HL-60 (cell line): Measurements from ENCODE around the gene NKAIN1.

Experiments
- GABPA ChIP-seq: IDR thresholded peaks from 2 replicates; pipeline ENCODE4 v1.6.1; 2012; ENCODE audit warnings: low read depth
- TF ChIP-seq, protein P1 (sequence below): IDR thresholded peaks from one replicate; pipeline ENCODE4 v1.5.1; 2011; ENCODE audit warnings: low read length, control low read depth, inconsistent platforms; ENCODE audit not compliant: insufficient read depth
- TF ChIP-seq, protein P2 (sequence below): IDR thresholded peaks from 2 replicates; pipeline ENCODE4 v1.6.1; 2012; ENCODE audit warnings: low read depth; ENCODE audit not compliant: insufficient replicate concordance

DNA sequence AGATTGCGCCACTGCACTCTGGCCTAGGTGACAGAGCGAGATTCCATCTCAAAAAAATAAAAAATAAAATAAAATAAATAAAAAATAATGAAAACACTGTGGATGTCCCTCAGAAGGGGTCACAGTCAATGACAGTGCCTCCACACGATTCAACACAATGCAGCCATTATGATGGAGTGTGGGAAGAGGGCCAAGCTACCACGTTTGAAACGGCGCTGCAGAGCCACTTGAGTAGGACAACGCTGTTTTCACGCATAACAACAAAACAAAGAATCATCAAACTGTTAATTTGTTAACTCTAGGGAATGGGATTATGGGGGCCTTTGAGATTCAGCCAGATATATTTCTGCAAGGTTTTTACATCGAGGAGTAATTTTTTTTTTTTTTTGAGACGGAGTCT lies 36.5 kb downstream of the NKAIN1 start:
- TF ChIP-seq, protein P1, sequence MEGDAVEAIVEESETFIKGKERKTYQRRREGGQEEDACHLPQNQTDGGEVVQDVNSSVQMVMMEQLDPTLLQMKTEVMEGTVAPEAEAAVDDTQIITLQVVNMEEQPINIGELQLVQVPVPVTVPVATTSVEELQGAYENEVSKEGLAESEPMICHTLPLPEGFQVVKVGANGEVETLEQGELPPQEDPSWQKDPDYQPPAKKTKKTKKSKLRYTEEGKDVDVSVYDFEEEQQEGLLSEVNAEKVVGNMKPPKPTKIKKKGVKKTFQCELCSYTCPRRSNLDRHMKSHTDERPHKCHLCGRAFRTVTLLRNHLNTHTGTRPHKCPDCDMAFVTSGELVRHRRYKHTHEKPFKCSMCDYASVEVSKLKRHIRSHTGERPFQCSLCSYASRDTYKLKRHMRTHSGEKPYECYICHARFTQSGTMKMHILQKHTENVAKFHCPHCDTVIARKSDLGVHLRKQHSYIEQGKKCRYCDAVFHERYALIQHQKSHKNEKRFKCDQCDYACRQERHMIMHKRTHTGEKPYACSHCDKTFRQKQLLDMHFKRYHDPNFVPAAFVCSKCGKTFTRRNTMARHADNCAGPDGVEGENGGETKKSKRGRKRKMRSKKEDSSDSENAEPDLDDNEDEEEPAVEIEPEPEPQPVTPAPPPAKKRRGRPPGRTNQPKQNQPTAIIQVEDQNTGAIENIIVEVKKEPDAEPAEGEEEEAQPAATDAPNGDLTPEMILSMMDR: no peak
- TF ChIP-seq, protein P2, sequence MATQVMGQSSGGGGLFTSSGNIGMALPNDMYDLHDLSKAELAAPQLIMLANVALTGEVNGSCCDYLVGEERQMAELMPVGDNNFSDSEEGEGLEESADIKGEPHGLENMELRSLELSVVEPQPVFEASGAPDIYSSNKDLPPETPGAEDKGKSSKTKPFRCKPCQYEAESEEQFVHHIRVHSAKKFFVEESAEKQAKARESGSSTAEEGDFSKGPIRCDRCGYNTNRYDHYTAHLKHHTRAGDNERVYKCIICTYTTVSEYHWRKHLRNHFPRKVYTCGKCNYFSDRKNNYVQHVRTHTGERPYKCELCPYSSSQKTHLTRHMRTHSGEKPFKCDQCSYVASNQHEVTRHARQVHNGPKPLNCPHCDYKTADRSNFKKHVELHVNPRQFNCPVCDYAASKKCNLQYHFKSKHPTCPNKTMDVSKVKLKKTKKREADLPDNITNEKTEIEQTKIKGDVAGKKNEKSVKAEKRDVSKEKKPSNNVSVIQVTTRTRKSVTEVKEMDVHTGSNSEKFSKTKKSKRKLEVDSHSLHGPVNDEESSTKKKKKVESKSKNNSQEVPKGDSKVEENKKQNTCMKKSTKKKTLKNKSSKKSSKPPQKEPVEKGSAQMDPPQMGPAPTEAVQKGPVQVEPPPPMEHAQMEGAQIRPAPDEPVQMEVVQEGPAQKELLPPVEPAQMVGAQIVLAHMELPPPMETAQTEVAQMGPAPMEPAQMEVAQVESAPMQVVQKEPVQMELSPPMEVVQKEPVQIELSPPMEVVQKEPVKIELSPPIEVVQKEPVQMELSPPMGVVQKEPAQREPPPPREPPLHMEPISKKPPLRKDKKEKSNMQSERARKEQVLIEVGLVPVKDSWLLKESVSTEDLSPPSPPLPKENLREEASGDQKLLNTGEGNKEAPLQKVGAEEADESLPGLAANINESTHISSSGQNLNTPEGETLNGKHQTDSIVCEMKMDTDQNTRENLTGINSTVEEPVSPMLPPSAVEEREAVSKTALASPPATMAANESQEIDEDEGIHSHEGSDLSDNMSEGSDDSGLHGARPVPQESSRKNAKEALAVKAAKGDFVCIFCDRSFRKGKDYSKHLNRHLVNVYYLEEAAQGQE: no peak
- TF ChIP-seq GABPA: no peak
